ENCODE results near the gene SYTL3.

SYTL3 gene

GRCh38 chr6:158778005-158778527, 128.2 kb downstream of the SYTL3 start:
- DNase-seq (ENCODE audit: low read depth): no peak
- H3K4me3 ChIP-seq (ENCODE audit: low read length): no peak overlapping the region
- TF ChIP-seq CTCF (IDR thresholded peaks at IDR 0.05; ENCODE audit: insufficient read depth, low read depth, low read length, missing control alignments): no peak

- DNase-seq (ENCODE audit: low read depth): no peak
- no peak for TF ChIP-seq CTCF (IDR thresholded peaks at IDR 0.05; ENCODE audit: insufficient read depth, low read depth, low read length, missing control alignments)
- H3K4me3 ChIP-seq (ENCODE audit: low read length): no peak overlapping the region
These were observed 130.5 kb downstream of the SYTL3 start for GRCh38 chr6:158780246-158780884.

- peak; percentile 88 for DNase-seq (ENCODE audit: low read depth)
- no peak overlapping the region for H3K4me3 ChIP-seq (ENCODE audit: low read length)
- TF ChIP-seq CTCF (IDR thresholded peaks at IDR 0.05; ENCODE audit: insufficient read depth, low read depth, low read length, missing control alignments): no peak
These were observed 131.3 kb downstream of the SYTL3 start for GRCh38 chr6:158780988-158781691.

GRCh38 chr6:158781692-158782373, 132.0 kb downstream of the SYTL3 start:
- DNase-seq (ENCODE audit: low read depth): peak; percentile 39
- TF ChIP-seq CTCF (IDR thresholded peaks at IDR 0.05; ENCODE audit: insufficient read depth, low read depth, low read length, missing control alignments): no peak
- no peak overlapping the region for H3K4me3 ChIP-seq (ENCODE audit: low read length)

GRCh38 chr6:158782432-158783166, 132.7 kb downstream of the SYTL3 start:
- H3K4me3 ChIP-seq (ENCODE audit: low read length): no peak overlapping the region
- TF ChIP-seq CTCF (IDR thresholded peaks at IDR 0.05; ENCODE audit: insufficient read depth, low read depth, low read length, missing control alignments): no peak
- no peak for DNase-seq (ENCODE audit: low read depth)

GRCh38 chr6:158783167-158783450, 133.3 kb downstream of the SYTL3 start:
- DNase-seq (ENCODE audit: low read depth): no peak
- TF ChIP-seq CTCF (IDR thresholded peaks at IDR 0.05; ENCODE audit: insufficient read depth, low read depth, low read length, missing control alignments): no peak
- no peak overlapping the region for H3K4me3 ChIP-seq (ENCODE audit: low read length)
